BJ (cell line): Measurements from ENCODE around the gene MPC2. TPM values are rescaled to one million over a fixed set of nuclear protein-coding genes. Genes with fewer than 3 reads are reported as not detected.
"Not testable (repeated sequence)": the region's sequence is repeated elsewhere in the genome, so short reads cannot be mapped to it uniquely, and the experiment has no call there.

Experiments used
- CTCF ChIA-PET: fragments of 350-600 bp; formaldehyde crosslinking; extraction: SDS; loops from one replicate; lab custom pipeline; 2021; ENCODE audit warnings: antibody characterized with exemption, inconsistent platforms; lab: Yijun Ruan, JAX
- POLR2A ChIA-PET: fragments of 300-600 bp; sonication (Branson Sonifier 250); formaldehyde crosslinking; extraction: SDS; loops from one replicate; lab custom pipeline; 2021; ENCODE audit warnings: antibody characterized with exemption; lab: Charles Lee
- DNase-seq: peaks from one replicate; pipeline ENCODE4 v3.0.0-alpha.2; 2011; ENCODE audit warnings: low read depth
- H3K27me3 ChIP-seq: 2 replicates; pipeline ENCODE4 v1.6.0; 2011; ENCODE audit warnings: low read length; ENCODE audit not compliant: control insufficient read depth, insufficient read depth
- H3K36me3 ChIP-seq: 2 replicates; pipeline ENCODE4 v1.5.1; 2011; ENCODE audit warnings: low read length; ENCODE audit not compliant: control insufficient read depth, insufficient read depth
- H3K4me3 ChIP-seq: 2 replicates; pipeline ENCODE4 v1.5.1; 2011; ENCODE audit warnings: low read depth, mild to moderate bottlenecking, control low read depth, low read length
- CTCF ChIP-seq: IDR thresholded peaks from 2 replicates; pipeline ENCODE4 v1.5.1; 2011; ENCODE audit warnings: low read depth, mild to moderate bottlenecking, control low read depth, inconsistent platforms, low read length, moderate library complexity; ENCODE audit not compliant: insufficient read depth
- polyA plus RNA-seq: library from polyadenylated mRNA; depleted of rRNA; stranded (reverse); fragments of >200 nt; gene quantifications from 2 replicates; pipeline ENCODE4 v1.2.3, GENCODE V29; 2011

MPC2 gene
- polyA plus RNA-seq, 1 experiment: 24.2 TPM

DNA sequence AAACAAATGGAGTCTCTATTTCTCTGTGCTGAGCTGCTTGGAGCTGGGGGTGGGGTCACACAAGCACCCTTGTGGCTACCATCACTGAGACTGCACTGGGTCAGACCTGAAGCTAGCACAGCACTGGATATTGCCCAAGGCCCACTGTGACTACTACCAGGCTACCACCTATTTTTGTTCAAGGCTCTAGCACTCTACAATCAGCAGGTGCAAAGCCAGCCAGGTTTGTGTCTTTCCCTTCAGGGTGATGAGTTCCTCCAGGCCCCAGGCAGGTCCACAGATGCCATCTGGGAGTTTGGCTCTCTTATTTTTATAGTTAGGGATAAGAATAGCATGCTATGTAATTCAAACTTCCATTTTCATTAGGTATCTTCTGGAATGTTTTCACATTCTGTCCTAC, 46.5 kb downstream of the MPC2 start:
- no peaks in the 10 kb centered on the region for H3K27me3 ChIP-seq
- no peak for TF ChIP-seq CTCF
- CTCF ChIA-PET: no interaction called here
- H3K36me3 ChIP-seq: no peaks in the 10 kb centered on the region
- no peak for DNase-seq
- POLR2A ChIA-PET: no interaction called here
- H3K4me3 ChIP-seq: no peak overlapping the region

- DNase-seq, CTCF ChIA-PET: not testable (repeated sequence)
Observed at GRCh38 chr1:167887187-167887586, 49.7 kb downstream of the MPC2 start.

GRCh38 chr1:167882376-167882775, 54.5 kb downstream of the MPC2 start:
- Histone ChIP-seq H3K4me3 (no peak overlapping the region), H3K27me3 (no peaks in the 10 kb centered on the region), H3K36me3 (no peaks in the 10 kb centered on the region)
- TF ChIP-seq CTCF: no peak
- DNase-seq: no peak
- ChIA-PET CTCF (interaction anchor here (1.1 kb wide), 1 partner anchor 55 kb away, joined by 4 read pairs; no protein-coding TSS in a partner anchor), POLR2A (no interaction called here)

More at GRCh38 chr1:167887187-167887586, 49.7 kb downstream of the MPC2 start:
- H3K4me3 ChIP-seq, H3K27me3 ChIP-seq, H3K36me3 ChIP-seq, POLR2A ChIA-PET: not testable (repeated sequence)

DNA sequence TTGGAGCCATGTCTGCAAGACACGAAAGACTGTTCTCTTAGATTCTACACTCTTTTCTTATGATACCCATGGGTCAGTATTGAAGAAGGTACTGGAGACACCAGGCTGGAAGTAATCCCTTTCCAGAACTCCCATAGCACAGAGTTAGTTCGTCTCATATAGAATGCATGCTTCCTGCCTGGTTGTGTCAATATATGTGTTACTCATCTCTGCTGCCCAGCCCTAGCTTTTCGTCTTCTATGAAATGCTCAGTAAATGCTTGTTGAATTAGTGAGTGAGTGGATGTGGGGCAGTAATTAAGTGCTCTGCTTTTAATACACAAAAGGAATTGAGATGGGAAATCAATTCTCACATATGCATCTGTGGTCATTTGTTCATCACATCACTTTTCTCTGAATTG, 55.1 kb downstream of the MPC2 start:
- no peaks in the 10 kb centered on the region for H3K36me3 ChIP-seq
- POLR2A ChIA-PET: no interaction called here
- no peak for DNase-seq
- CTCF ChIA-PET: interaction anchor here (1.1 to 1.4 kb wide), 2 partner anchors 11 to 54 kb away, joined by 3 to 4 read pairs; no protein-coding TSS in a partner anchor
- H3K4me3 ChIP-seq: no peak overlapping the region
- no peak for TF ChIP-seq CTCF
- no peaks in the 10 kb centered on the region for H3K27me3 ChIP-seq

DNA sequence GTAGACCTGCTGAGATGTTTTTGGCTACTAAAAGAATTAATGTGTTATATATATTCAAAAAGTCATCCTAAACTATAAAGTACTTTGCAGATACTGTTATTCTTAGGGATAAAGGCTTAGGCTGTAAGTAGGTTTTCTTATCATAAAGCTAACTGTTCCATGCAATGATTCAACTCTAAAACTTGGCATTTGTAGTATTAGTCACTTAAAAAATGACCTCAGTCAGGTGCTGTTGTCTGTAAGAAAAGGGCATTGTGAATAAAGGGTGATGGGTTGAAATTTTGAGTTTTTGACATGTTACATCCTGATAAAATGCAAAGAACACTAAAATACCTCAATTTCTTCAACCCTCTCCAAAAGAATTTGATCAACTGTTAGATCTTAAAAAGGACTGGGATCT, 55.8 kb downstream of the MPC2 start:
- DNase-seq: no peak
- ChIA-PET CTCF (interaction anchor here (1.4 kb wide), 1 partner anchor 12 kb away, joined by 3 read pairs; no protein-coding TSS in a partner anchor), POLR2A (no interaction called here)
- TF ChIP-seq CTCF: no peak
- Histone ChIP-seq H3K36me3 (no peaks in the 10 kb centered on the region), H3K27me3 (no peaks in the 10 kb centered on the region), H3K4me3 (no peak overlapping the region)

- Histone ChIP-seq H3K27me3 (no peaks in the 10 kb centered on the region), H3K4me3 (no peak overlapping the region), H3K36me3 (no peaks in the 10 kb centered on the region)
- ChIA-PET POLR2A (no interaction called here), CTCF (interaction anchor here (1.4 kb wide), 1 partner anchor 12 kb away, joined by 3 read pairs; no protein-coding TSS in a partner anchor)
- no peak for DNase-seq
- TF ChIP-seq CTCF: no peak
Observed at GRCh38 chr1:167880580-167881021, 56.3 kb downstream of the MPC2 start.
